HG03097 (cell line): ENCODE results near the gene CFAP97D1.

Source experiments
- ATAC-seq: cut with Tn5 transposase; IDR thresholded peaks from one replicate; pipeline ENCODE4 v1.9.1; 2021; ENCODE audit not compliant: unreplicated experiment, low FRiP score

The CFAP97D1 gene

GRCh38 chr17:43780135-43780534 is at the start of gene CFAP97D1:
Gene CFAP97D1, plus strand, starts transcription at chr17:43780435. Its CDS starts 28 bp downstream, at chr17:43780463.
- ATAC-seq = no peak

- no peak for ATAC-seq
Measured at GRCh38 chr17:43732958-43733357, 47.3 kb upstream of the CFAP97D1 start.

- no peak for ATAC-seq
Measured at GRCh38 chr17:43733956-43734355, 46.3 kb upstream of the CFAP97D1 start.

GRCh38 chr17:43734376-43734775 is 45.9 kb upstream of the CFAP97D1 start:
- no peak for ATAC-seq

- ATAC-seq = no peak
Measured at GRCh38 chr17:43736389-43736788, 43.8 kb upstream of the CFAP97D1 start.

GRCh38 chr17:43737722-43738121 is 42.5 kb upstream of the CFAP97D1 start:
- no peak for ATAC-seq

- no peak for ATAC-seq
Measured at GRCh38 chr17:43740541-43740940, 39.7 kb upstream of the CFAP97D1 start.

- ATAC-seq = no peak
Measured at GRCh38 chr17:43741636-43742035, 38.6 kb upstream of the CFAP97D1 start.

GRCh38 chr17:43745541-43745940 is 34.7 kb upstream of the CFAP97D1 start:
- ATAC-seq = no peak

- ATAC-seq = no peak
Measured at GRCh38 chr17:43750153-43750552, 30.1 kb upstream of the CFAP97D1 start.

- no peak for ATAC-seq
Measured at GRCh38 chr17:43753493-43754129, 26.6 kb upstream of the CFAP97D1 start.

GRCh38 chr17:43754947-43755346 is 25.3 kb upstream of the CFAP97D1 start:
- ATAC-seq = no peak

GRCh38 chr17:43755389-43755875 is 24.8 kb upstream of the CFAP97D1 start:
- ATAC-seq = no peak

GRCh38 chr17:43756201-43756600 is 24.0 kb upstream of the CFAP97D1 start:
- ATAC-seq = no peak

- ATAC-seq = no peak
Measured at GRCh38 chr17:43757171-43757660, 23.0 kb upstream of the CFAP97D1 start.

GRCh38 chr17:43758086-43758485 is 22.1 kb upstream of the CFAP97D1 start:
- no peak for ATAC-seq

- no peak for ATAC-seq
Measured at GRCh38 chr17:43758497-43759174, 21.6 kb upstream of the CFAP97D1 start, which contains the start of gene SOST. Gene SOST, minus strand, starts transcription at chr17:43758791. Its CDS starts 50 bp downstream, at chr17:43758741.

- ATAC-seq = no peak
Measured at GRCh38 chr17:43759836-43760235, 20.4 kb upstream of the CFAP97D1 start.

GRCh38 chr17:43760254-43760852 is 19.9 kb upstream of the CFAP97D1 start:
- no peak for ATAC-seq

GRCh38 chr17:43766413-43767052 is 13.7 kb upstream of the CFAP97D1 start:
- no peak for ATAC-seq
